Type B pancreatic cell (in vitro differentiated cells): Measurements from ENCODE around the gene CAPN13. TPM values are rescaled to one million over a fixed set of nuclear protein-coding genes. Genes with fewer than 3 reads are reported as not detected.

ENCODE experiments used
- DNase-seq: peaks from one replicate; pipeline ENCODE4 v3.0.0; 2021; ENCODE audit warnings: mixed read lengths; ENCODE audit not compliant: unreplicated experiment; ENCODE audit errors: extremely low spot score
- H3K27ac Mint-ChIP-seq: 2 replicates; pipeline ENCODE4 v1.8.0; 2021; ENCODE audit warnings: mild to moderate bottlenecking, mixed read lengths
- H3K27me3 Mint-ChIP-seq: 2 replicates; pipeline ENCODE4 v1.8.0; 2021; ENCODE audit warnings: mixed read lengths
- H3K36me3 Mint-ChIP-seq: 2 replicates; pipeline ENCODE4 v1.8.0; 2021; ENCODE audit warnings: mixed read lengths
- H3K4me1 Mint-ChIP-seq: one replicate; pipeline ENCODE4 v1.8.0; 2021; ENCODE audit warnings: mixed read lengths; ENCODE audit not compliant: unreplicated experiment
- H3K4me3 Mint-ChIP-seq: 2 replicates; pipeline ENCODE4 v1.8.0; 2021; ENCODE audit warnings: mild to moderate bottlenecking, mixed read lengths
- H3K9me3 Mint-ChIP-seq: 2 replicates; pipeline ENCODE4 v1.8.0; 2021; ENCODE audit warnings: mixed read lengths
- CTCF ChIP-seq: fragments of 200-600 bp; sonication (generic); conservative IDR thresholded peaks from 2 replicates; pipeline ENCODE4 v1.5.0; 2021; ENCODE audit warnings: antibody characterized with exemption, mild to moderate bottlenecking
- total RNA-seq: library from RNA; stranded (reverse); gene quantifications from 2 replicates; pipeline ENCODE4 v1.2.1, GENCODE V29; 2021; ENCODE audit warnings: low replicate concordance

CAPN13 gene
- total RNA-seq, 1 donor from 2014 or later, result 4.9 TPM

GRCh38 chr2:30826481-30826880, 19.2 kb upstream of the CAPN13 start:
- H3K27ac Mint-ChIP-seq, result no peak overlapping the region
- DNase-seq, result no peak
- no peak for TF ChIP-seq CTCF
- no peak overlapping the region for H3K4me3 Mint-ChIP-seq
- no peaks in the 10 kb centered on the region for H3K36me3 Mint-ChIP-seq
- H3K4me1 Mint-ChIP-seq, result no peaks in the 10 kb centered on the region
- no peaks in the 10 kb centered on the region for H3K27me3 Mint-ChIP-seq
- H3K9me3 Mint-ChIP-seq, result peaks cover 16% of the 10 kb centered on the region

GRCh38 chr2:30823452-30823851, 16.2 kb upstream of the CAPN13 start:
- DNase-seq, result no peak

GRCh38 chr2:30821960-30822359, 14.7 kb upstream of the CAPN13 start:
- TF ChIP-seq CTCF, result no peak
- peaks cover 5% of the 10 kb centered on the region for H3K9me3 Mint-ChIP-seq
- no peak overlapping the region for H3K27ac Mint-ChIP-seq
- no peaks in the 10 kb centered on the region for H3K36me3 Mint-ChIP-seq
- DNase-seq, result no peak
- H3K4me1 Mint-ChIP-seq, result no peaks in the 10 kb centered on the region
- no peaks in the 10 kb centered on the region for H3K27me3 Mint-ChIP-seq
- H3K4me3 Mint-ChIP-seq, result no peak overlapping the region

More at GRCh38 chr2:30823452-30823851, 16.2 kb upstream of the CAPN13 start:
- Mint-ChIP-seq H3K27ac (no peak overlapping the region), H3K9me3 (peaks cover 6% of the 10 kb centered on the region), H3K4me1 (no peaks in the 10 kb centered on the region), H3K4me3 (no peak overlapping the region), H3K27me3 (no peaks in the 10 kb centered on the region), H3K36me3 (no peaks in the 10 kb centered on the region)
- no peak for TF ChIP-seq CTCF

- Mint-ChIP-seq H3K36me3 (no peaks in the 10 kb centered on the region), H3K27me3 (peaks cover 5% of the 10 kb centered on the region), H3K9me3 (no peaks in the 10 kb centered on the region), H3K4me1 (no peaks in the 10 kb centered on the region), H3K4me3 (no peak overlapping the region), H3K27ac (no peak overlapping the region)
- TF ChIP-seq CTCF, result no peak
- DNase-seq, result no peak
Measured at GRCh38 chr2:30820381-30821055, 13.3 kb upstream of the CAPN13 start.

GRCh38 chr2:30809938-30810337, 2.7 kb upstream of the CAPN13 start:
- H3K4me3 Mint-ChIP-seq, result no peak overlapping the region
- no peaks in the 10 kb centered on the region for H3K36me3 Mint-ChIP-seq
- peak overlapping the region; percentile 37 for H3K27ac Mint-ChIP-seq
- no peak for TF ChIP-seq CTCF
- no peaks in the 10 kb centered on the region for H3K4me1 Mint-ChIP-seq
- H3K9me3 Mint-ChIP-seq, result no peaks in the 10 kb centered on the region
- no peak for DNase-seq
- peaks cover 23% of the 10 kb centered on the region for H3K27me3 Mint-ChIP-seq

- H3K36me3 Mint-ChIP-seq, result no peaks in the 10 kb centered on the region
- no peak overlapping the region for H3K27ac Mint-ChIP-seq
- DNase-seq, result no peak
- no peak for TF ChIP-seq CTCF
- no peaks in the 10 kb centered on the region for H3K4me1 Mint-ChIP-seq
- H3K9me3 Mint-ChIP-seq, result no peaks in the 10 kb centered on the region
- H3K4me3 Mint-ChIP-seq, result no peak overlapping the region
- H3K27me3 Mint-ChIP-seq, result peaks cover 15% of the 10 kb centered on the region
Measured at GRCh38 chr2:30808695-30809094, 1.4 kb upstream of the CAPN13 start.
